ENCODE data around the gene GALNT17.

Gene GALNT17

DNA sequence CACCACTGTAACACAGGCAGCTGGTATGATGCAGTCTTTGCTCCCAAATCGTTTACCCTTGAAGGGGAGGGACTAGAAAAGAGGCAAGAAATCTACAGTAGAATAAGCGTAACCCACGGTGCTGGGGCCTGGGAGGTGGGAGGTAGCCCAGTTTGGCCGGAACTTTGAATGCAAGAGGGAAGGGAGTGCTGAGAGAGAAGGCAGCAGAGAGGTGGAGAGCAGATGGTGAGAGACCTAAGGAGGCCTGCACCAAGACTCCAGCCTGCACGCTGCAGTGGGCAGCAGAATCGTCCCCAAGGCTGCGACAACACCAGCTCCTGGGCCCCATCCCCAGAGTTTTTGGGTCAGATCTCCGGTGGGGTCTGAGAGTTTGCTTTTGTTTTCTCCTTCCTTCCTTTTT, 547.5 kb downstream of the GALNT17 start:
- FAIRE-seq (no peak), DNase-seq (ENCODE audit: low spot score) (no peak)

DNA sequence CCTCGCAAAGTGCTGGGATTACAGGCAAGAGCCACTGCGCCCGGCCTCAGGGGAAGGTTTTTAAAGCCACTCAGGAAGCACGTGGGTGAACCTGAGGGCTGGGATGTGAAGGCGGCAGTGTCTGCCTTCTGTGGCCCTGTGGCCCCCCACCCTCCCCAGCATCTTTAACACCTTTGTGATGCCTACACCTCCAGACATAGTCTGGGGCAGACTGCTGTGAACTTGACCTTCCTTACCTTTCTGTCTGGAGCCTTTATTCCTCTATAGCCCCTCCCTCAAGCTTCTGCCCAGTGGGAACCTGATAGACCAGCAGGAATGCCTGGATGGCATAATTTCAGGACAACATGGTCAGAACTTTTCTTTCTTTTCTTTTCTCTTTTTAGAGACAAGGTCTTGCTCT, 550.2 kb downstream of the GALNT17 start:
- no peak for FAIRE-seq
- DNase-seq (ENCODE audit: low spot score), result no peak

DNA sequence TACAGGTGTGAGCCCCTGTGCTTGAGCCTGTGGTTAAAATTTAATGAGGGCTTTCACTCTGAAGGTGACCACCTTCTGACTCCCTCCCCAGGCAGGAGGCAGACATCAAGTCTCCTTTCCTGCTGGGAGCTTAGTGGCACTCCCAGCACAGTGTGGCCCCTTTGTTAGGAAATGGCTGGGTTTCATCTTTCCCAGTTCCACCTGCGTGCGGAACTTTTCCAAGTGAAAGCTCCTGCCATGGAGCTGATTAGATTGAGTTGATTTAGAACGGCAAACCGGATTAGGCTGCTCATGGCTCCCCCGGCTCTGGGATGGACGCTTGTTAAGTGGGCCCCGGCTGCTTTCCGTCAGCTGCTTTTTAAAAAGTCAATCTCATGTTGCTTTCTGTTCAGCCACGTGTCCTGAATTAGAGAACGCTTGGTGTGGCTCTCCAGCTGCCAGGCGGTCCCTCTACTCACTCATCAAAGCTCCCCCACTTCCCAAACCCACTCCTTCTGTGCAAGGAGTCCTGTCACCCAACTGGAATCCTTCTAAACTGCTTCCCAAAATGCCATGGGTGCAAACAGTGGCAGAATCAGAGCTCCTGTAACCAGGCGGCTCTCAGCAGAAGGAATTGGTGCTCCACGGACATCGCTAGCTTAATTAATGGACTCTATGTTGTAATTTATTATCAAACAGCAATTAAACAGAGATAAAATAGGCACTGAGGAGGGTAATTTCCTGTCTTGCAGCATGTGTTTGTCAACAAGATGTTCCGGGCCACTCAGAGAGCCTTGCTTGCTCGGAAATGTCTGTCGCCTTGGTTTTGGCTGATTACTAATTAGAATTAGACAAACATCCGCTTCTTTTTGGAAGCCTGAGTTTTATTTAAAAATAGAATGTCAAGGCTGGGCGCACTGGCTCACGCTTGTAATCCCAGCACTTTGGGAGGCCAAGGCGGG, 551.2 kb downstream of the GALNT17 start:
- DNase-seq (ENCODE audit: low spot score) (no peak), FAIRE-seq (no peak)

DNA sequence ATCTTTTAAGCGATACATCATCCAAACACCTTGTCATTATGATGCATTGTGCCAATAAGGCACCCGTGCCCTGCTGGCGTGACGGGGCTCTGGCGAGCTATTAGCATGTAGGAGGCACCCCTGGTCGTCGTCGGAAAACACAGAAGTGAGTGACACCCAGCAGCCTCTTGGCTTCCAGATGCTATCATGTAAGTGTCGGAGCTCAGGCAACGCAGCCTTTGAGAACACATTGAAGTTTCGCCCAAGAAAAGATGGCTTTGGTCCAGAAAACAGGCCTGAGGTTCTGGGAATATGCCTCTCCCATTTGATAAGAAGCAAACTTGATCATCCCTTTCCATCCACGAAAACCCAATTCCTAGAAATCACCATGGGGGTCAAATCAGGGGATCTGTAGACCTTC, 555.3 kb downstream of the GALNT17 start:
- no peak for FAIRE-seq

DNA sequence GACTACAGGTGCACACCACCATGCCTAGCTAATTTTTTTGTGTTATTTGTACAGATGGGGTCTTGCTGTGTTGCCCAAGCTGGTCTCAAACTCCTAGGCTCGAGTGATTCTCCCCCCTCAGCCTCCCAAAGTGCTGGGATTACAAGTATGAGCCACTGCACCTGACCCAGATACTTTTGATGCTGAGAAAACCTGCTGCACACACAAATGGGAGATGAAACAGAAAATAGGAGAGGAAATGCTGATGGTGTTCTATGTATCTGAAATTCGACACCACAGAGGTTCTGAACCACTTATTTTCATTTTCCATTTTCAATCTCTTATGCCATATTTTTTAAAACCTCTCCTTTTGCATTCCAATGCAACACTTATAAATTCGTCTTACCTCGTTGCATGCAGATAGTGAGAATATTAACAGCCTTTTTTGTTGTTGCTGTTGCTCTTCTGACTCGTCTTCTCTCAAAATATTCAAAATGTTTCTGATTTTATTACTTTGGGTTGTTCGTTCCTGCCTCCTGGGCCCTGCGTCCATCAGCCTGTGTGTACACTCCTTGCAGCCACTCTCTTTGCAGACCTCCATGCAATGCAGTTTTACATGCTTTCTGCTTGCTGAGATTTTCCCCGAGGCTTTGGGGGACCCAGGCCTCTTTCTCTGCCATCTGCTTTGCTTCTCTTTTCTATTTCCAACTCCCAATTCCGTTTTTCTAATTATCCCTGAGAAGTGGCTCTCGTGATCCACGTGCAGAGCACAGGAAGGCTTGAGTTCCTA, 556.1 kb downstream of the GALNT17 start:
- no peak for FAIRE-seq
- no peak for DNase-seq (ENCODE audit: low spot score)

More for the DNA sequence above, 555.3 kb downstream of the GALNT17 start:
- no peak for DNase-seq (ENCODE audit: low spot score)

DNA sequence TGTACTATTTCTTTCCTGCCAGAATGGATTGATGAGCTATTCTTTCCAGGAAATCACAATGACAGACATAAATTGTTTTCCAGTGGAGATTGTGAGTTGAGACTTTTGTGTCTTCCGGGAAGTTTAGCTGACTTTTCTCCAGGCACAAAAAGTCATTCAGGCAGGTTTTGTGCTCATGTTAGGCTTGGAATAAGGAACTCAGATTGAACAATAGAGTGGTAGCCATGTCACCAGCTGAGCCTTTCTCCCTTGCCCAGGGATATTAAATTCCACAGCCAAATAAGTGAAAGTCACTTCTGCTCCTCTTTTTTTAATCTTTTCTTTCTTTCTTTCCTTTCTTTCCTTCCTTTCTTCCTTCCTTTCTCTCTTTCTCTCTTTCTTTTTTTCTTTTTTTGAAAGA, 559.6 kb downstream of the GALNT17 start:
- FAIRE-seq, result no peak
- no peak for DNase-seq (ENCODE audit: low spot score)

DNA sequence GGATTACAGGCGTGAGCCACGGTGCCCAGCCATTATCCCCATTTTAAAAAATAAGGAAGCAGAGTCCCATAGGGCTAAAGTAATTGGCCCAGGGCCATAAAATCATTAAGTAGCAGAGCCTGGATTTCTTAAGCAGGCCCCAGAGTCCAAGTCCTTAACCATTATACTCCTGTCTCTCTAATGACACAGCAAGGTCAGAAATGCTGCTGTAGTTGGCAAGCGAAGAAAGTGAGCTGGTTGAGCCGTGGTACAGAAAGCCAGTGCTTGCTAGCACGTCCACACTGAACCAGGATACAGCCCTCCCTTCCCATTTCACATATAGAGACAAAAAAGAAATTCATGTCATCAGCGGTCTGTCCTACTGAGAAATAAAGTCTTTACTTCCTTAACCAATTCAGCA, 562.7 kb downstream of the GALNT17 start:
- FAIRE-seq (no peak), DNase-seq (ENCODE audit: low spot score) (no peak)

DNA sequence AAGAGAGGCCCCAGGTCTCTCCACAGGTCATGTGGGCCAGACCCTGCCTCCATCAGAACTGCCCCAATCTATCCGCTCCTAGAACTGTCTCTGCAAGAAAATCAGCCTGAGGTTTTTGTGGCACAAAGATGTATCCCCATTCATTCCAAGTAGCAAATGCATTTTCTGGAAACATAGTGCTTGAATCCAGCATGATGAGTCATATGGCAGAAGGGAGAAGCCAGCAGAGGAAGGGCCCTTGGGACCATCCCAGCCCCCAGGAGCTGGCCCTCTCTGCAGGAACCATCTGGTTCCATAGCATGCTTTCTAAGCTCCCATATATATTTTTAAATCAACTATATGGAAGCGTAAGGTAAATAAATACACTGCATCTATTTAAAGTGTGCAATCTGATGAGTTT, 563.2 kb downstream of the GALNT17 start:
- DNase-seq (ENCODE audit: low spot score) (no peak), FAIRE-seq (no peak)

DNA sequence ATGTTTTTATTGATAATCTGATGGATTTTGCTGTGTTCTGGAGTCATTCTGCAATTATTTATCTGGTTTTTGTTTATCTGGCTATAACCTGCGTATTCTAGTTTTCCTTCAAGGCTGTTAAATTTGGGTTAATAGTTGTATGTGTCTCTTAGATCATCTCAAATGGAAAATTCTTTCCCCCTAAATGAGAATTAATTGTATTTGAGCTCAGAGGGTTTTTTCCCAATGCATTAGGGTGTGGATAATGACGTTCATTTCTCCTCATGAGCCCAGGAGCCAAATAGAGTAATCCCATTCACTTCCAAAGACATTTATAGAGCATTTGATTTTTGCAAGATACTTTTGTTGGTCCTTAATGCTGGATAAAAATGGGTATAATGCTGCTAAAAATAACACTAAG, 564.6 kb downstream of the GALNT17 start:
- FAIRE-seq (no peak), DNase-seq (ENCODE audit: low spot score) (no peak)

DNA sequence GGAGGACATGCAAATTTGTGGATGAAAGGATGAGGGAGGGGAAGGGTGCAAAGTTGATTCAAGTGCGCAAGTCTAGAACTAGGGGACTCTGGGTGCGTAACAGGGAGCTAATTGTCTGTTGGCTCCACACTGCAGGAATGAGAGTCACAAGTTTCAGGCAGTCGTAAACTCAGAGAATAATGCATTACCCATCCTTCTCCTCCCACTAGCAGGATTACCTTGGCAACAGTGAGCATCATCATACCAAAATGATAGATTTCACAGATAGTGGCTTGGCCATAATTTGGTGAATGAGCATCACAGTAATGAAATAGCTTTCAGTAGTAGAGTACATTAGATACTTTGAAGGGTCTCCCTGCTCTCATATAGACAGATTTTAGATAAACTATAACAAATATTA, 565.5 kb downstream of the GALNT17 start:
- DNase-seq (ENCODE audit: low spot score) (no peak), FAIRE-seq (no peak)

DNA sequence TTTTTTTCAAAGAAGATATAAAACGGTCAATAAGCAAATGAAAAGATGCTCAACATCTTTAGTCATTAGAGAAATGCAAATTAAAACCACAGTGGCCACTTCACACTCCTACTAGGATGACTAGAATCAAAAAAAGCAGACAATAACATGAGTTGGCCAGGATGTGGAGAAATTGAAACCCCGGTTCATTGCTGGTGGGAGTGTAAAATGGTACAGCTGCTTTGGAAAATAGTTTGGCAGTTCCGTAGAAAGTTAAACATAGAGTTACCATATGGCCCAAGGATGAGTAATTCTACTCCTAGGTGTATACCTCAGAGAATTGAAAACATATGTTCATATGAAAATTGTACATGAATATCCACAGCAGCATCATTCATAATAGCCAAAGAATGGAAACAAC, 573.3 kb downstream of the GALNT17 start:
- DNase-seq (ENCODE audit: low spot score) (no peak), FAIRE-seq (no peak)

DNA sequence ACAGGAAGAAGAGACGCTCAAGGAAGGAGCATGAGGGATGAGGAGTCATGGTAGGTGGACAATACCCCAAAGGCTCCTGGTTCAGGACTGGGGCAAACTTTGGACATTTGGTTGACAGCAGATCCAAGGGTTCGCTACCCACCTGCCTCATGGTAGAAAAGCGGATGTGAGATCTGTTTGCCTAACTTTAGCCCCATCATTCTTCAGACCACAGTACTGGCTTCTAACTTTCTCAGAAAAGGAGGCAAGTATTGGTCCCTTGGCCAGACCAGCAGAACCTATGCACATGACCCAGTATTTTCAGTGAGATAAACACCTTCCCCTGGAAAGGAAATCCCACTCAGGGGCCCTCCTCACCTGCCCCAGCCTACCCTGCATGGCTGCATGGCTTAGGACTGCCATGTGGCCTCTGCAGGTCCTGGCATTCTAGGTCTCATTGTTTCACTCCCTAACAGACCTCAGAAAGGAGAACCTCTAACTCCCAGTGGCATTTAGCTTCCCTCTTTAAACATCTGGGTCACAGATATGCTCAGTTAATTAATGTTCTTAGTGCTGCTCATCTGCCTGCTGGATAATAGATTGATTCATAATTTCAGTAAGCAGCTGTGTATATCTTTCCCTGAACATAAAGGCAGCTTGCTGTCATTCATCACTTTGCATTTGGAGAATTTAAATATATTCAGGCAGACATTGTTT, 574.1 kb downstream of the GALNT17 start:
- DNase-seq (ENCODE audit: low spot score), result no peak

DNA sequence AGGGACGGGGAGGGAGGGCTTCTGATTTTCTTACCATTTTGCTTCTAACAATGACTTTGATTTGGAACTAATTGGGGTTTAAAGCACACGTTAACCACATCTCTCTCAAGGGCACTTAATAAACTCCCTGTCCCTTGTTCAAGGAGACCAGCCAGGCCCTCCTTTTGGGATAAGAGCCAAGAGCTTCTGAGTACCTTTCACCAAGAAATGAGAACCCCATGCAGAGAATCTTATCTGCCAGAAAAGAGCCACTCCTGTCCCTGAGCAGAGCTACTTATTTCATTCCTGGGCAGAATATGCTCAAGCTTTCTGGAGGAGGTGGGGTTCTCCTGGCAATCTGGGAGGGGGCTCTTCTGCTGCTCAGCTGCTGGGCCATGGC, 574.6 kb downstream of the GALNT17 start:
- DNase-seq (ENCODE audit: low spot score), result no peak
- no peak for FAIRE-seq

More for the DNA sequence above, 574.1 kb downstream of the GALNT17 start:
- no peak for FAIRE-seq

DNA sequence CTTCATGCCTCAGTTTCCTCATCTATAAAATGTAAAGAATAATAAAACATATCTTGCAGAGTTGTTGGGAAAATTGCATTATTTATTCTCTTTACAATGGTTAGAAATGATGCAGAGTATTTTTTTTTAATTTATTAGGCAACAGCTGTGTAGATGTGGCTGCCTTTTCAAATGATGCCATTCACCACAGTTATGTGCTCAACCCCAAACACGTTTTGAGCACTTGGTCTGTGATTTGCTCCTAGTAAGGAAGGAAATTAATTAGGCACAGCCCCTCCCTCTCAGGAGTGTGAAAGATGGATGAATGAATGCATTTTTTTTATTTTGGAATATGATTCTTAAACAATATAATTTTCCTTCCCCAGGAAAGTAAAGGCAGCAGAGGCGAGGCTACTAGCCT, 575.1 kb downstream of the GALNT17 start:
- DNase-seq (ENCODE audit: low spot score) (no peak), FAIRE-seq (no peak)

DNA sequence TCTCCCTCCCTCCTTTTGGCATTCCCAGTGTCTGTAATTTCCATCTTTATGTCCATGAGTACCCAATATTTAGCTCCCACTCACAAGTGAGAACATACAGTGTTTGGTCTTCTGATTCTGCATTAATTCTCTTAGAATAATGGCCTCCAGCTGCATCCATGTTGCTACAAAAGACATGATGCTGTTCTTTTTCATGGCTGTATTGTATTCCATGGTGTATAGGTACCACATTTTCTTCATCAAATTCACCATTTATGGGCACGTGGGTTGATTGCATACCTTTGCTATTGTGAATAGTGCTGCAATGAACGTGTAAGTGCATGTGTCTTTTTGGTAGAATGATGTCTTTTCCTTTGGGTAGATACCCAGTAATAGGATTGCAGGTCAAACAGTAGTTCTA, 576.8 kb downstream of the GALNT17 start:
- FAIRE-seq (no peak), DNase-seq (ENCODE audit: low spot score) (no peak)

DNA sequence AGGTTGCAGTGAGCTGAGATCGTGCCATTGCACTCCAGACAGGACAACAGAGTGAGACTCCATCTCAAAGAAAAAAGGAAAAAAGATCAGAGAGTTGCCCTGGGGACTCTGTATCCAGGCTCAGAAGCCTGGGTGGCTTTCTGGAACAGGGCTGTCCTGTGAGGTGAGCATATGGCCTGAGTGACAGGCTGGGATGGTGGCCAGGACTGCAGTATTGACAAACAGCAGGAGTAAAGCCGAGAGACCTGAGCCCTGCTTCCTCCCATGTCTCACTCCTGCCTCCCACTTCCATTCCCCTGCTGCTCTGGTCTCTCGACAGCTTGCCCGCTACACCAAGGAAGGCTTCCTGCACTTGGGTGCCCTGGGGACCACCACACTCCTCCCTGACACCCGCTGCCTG, 578.5 kb downstream of the GALNT17 start:
- no peak for DNase-seq (ENCODE audit: low spot score)
- FAIRE-seq, result no peak

DNA sequence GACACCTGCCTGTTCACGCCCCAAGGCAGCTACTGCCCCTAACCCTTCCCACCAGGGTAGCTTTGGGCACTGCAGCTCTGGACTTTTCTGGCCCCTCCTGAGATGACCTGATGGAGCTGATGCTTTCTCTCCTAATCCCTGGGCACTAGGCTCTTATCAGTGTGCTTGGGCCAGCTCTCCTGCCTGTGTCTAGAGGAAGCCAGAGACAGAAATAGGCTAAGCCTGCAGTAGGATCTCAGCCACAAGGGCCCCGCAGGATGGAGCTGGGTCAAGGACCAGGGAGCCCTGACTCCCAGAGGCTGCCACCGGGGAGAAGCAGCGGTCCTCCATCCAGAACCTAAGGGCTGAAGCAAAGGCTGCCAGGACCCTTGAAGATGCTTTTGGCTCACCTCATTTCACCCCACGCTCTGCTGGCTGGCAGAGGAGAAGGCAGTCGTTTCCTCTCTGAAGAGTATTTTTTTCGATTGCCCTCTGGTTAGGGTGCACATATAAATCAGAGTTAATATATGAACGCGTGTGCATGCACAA, 580.8 kb downstream of the GALNT17 start:
- FAIRE-seq (no peak), DNase-seq (ENCODE audit: low spot score) (no peak)

DNA sequence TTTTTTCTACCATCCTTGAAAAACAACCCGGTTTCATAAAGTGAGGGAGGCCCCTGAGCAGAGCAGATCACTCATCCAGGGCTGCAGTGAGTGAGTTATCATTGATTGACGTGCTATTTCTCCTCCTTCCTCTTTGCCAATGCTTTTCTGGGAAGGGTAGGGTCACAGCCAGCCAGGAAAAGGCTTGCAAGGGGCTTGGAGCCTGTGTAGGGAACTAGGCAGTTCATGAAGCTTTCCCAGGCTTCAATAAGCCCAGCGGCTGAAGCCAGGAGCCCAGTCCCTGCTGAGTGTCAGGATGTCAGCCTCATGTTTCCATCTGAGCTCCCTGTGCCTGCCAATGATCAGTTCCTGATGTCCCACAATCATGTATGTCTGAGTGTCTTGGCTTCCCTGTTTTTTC, 584.7 kb downstream of the GALNT17 start:
- no peak for DNase-seq (ENCODE audit: low spot score)
- no peak for FAIRE-seq

DNA sequence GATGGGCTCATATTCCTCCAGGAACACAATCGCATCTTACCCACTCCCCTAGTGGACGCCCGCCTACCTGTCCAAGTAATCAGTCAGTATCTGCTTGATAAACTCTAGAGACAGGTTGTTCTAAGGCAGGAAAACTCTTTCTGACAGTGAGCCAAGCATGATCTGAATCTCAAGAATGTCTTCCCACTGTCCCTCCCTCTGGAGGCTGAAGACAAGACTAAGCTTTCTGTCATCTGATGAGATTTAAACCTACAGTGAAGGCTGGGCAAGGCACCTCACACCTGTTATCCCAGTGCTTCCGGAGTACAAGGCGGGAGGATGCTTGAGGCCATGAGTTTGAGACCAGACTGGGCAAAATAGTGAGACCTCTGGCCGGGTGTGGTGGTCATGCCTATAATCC, 586.6 kb downstream of the GALNT17 start:
- FAIRE-seq, result no peak
- peak; percentile 22 for DNase-seq (ENCODE audit: low spot score)

DNA sequence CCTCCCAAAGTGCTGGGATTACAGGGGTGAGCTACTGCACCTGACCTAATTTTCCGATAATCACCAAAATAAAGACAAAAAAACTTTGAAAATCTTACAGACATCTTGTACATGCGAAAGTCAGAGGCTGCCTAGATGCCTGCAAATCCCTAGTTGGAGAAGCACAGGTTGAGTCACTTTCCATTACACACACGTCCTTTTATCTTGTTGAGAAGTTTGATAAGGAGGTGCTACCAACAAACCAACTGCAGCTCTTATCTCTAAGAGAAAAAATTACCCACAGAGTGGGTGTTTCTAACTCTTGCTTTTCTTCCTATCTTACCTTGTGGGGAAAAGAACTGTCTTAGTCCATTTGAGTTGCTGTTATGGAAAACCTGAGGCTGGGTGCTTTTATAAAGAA, 589.8 kb downstream of the GALNT17 start:
- no peak for FAIRE-seq

DNA sequence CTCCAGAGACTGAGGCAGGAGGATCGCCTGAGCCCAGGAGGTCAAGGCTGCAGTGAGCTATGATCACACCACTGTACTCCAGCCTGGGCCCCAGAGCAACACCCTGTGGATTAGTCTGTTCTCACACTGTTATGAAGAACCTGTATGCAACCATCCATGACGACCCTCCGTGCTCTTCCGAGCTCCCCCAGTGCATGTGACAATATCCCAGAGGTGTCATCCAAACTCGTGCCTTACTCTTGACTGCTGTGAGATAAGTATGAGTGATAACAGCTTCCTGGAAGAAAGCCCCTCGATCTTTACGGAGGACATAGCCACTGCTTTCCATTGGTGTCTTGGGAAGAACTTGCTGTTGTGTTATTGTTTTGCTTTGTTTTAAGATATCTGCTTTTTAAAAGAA, 591.9 kb downstream of the GALNT17 start:
- DNase-seq (ENCODE audit: low spot score) (no peak), FAIRE-seq (no peak)

More for the DNA sequence above, 589.8 kb downstream of the GALNT17 start:
- no peak for DNase-seq (ENCODE audit: low spot score)

DNA sequence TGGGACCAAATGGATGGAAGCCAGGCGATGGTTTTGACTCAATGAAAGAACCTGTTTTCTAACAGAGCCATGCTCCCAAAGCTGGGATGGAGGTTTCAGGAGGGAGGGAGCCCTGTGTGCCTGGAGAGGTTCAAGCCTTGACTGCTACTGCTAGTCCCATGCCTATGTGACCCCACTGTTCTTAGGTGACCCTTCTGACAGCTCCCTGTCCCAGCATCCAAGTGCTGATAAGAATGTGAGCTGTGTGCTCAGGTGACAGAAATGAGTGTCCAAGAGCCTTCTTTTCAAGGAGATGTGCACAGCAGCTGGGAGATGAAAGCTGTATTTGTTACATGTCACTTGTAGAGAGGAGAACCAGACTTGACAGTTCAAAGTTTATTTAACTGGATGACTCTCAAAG, 595.4 kb downstream of the GALNT17 start:
- DNase-seq (ENCODE audit: low spot score) (no peak), FAIRE-seq (no peak)
